ENCODE measurements around the gene FGD4. TPM values are rescaled to one million over a fixed set of nuclear protein-coding genes. Genes with fewer than 3 reads are reported as not detected.

Gene FGD4
- total RNA-seq, 4 donors from 2014 or later = 13.8 to 34.6 (median 20.8) TPM

GRCh38 chr12:32618115-32618514 is 218.8 kb downstream of the FGD4 start:
- no peaks in the 10 kb centered on the region for H3K36me3 ChIP-seq
- no peaks in the 10 kb centered on the region for H3K9me3 ChIP-seq
- intact Hi-C loops (cut with DNase I; ENCODE audit: low total_unique reads) = no loop called here
- H3K4me3 ChIP-seq = no peak overlapping the region
- DNase-seq = no peak
- H3K4me1 ChIP-seq = no peaks in the 10 kb centered on the region
- no peaks in the 10 kb centered on the region for H3K27me3 ChIP-seq
- no peak overlapping the region for H3K27ac ChIP-seq
- TF ChIP-seq POLR2A (IDR thresholded peaks at IDR 0.05) (no peak), CTCF (IDR thresholded peaks at IDR 0.05) (no peak)

DNA sequence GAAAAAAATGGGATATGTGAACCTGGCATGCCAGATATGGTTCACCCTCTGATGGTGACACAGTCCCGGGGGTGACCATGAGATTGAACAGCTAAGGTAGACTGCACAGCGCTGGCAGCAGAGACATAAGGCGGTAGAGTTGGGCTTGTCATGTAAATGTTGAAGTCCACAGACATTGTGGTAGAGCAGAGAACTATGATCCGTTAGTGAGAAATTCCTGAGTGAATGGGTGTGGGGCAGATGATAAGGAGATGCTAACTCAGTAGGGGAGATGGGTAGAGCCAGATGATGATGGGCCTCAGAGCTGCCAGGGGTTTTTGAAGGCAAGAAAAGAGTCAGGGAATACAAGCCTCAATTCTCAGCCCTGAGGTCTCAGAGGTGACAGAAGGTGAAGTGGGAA is 228.6 kb downstream of the FGD4 start:
- Histone ChIP-seq H3K9me3 (no peaks in the 10 kb centered on the region), H3K27me3 (no peaks in the 10 kb centered on the region), H3K4me3 (no peak overlapping the region), H3K27ac (no peak overlapping the region), H3K4me1 (no peaks in the 10 kb centered on the region), H3K36me3 (no peaks in the 10 kb centered on the region)
- TF ChIP-seq POLR2A (IDR thresholded peaks at IDR 0.05) = no peak
- TF ChIP-seq CTCF (IDR thresholded peaks at IDR 0.05) = no peak
- intact Hi-C loops (cut with DNase I; ENCODE audit: low total_unique reads) = no loop called here
- no peak for DNase-seq

GRCh38 chr12:32641287-32641901 is 242.0 kb downstream of the FGD4 start:
- Histone ChIP-seq H3K27me3 (no peaks in the 10 kb centered on the region), H3K9me3 (no peaks in the 10 kb centered on the region), H3K4me1 (no peaks in the 10 kb centered on the region), H3K36me3 (no peaks in the 10 kb centered on the region), H3K27ac (no peak overlapping the region), H3K4me3 (no peak overlapping the region)
- intact Hi-C loops (cut with DNase I; ENCODE audit: low total_unique reads) = no loop called here
- TF ChIP-seq CTCF (IDR thresholded peaks at IDR 0.05) (no peak), POLR2A (IDR thresholded peaks at IDR 0.05) (no peak)
- DNase-seq = no peak

DNA sequence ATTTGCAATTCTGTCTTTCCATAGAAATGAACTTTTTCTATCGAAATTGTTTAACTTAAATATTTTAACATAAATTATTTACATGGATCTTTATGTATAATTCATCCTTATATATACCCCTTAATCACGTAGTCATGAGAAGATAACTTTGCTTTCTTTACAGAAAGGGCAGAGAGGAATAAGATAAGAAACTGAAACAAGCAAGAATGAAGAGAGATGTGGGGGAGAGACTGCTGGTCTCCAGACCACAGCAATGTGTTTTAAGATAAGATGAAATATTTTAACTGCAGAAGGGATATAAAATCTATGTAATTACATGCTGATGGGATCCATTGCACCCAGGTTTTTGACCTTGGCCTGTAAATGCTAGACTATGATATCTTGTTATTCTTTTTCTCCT is 245.1 kb downstream of the FGD4 start:
- no peak for DNase-seq
- Histone ChIP-seq H3K9me3 (no peaks in the 10 kb centered on the region), H3K27ac (no peak overlapping the region), H3K4me1 (no peaks in the 10 kb centered on the region), H3K36me3 (no peaks in the 10 kb centered on the region), H3K4me3 (no peak overlapping the region), H3K27me3 (no peaks in the 10 kb centered on the region)
- intact Hi-C loops (cut with DNase I; ENCODE audit: low total_unique reads) = no loop called here
- no peak for TF ChIP-seq CTCF (IDR thresholded peaks at IDR 0.05)
- no peak for TF ChIP-seq POLR2A (IDR thresholded peaks at IDR 0.05)

DNA sequence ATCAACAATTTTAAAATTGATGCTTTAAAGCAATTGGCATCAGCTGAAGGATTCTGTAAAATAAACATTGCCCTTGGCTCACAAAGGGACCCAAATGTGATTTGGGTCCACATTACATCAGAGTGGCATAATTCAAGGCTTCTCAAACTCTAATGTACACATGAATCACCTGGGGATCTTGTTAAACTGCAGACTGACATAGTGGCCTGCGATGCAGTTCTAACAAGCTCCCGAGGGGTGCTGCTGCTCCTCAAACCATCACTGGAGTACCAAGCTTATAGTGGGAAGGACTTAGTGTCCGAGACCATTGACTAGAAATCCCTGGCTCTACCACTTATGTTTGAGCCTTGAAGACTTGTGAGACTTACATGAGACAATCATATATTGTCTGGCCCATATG is 247.9 kb downstream of the FGD4 start:
- no peak for DNase-seq
- intact Hi-C loops (cut with DNase I; ENCODE audit: low total_unique reads) = no loop called here
- no peak overlapping the region for H3K4me3 ChIP-seq
- H3K27ac ChIP-seq = no peak overlapping the region
- no peaks in the 10 kb centered on the region for H3K36me3 ChIP-seq
- no peaks in the 10 kb centered on the region for H3K4me1 ChIP-seq
- TF ChIP-seq CTCF (IDR thresholded peaks at IDR 0.05) (no peak), POLR2A (IDR thresholded peaks at IDR 0.05) (no peak)
- H3K27me3 ChIP-seq = no peaks in the 10 kb centered on the region
- H3K9me3 ChIP-seq = no peaks in the 10 kb centered on the region
